ENCODE measurements around the gene ARHGAP18.

The ARHGAP18 gene

DNA sequence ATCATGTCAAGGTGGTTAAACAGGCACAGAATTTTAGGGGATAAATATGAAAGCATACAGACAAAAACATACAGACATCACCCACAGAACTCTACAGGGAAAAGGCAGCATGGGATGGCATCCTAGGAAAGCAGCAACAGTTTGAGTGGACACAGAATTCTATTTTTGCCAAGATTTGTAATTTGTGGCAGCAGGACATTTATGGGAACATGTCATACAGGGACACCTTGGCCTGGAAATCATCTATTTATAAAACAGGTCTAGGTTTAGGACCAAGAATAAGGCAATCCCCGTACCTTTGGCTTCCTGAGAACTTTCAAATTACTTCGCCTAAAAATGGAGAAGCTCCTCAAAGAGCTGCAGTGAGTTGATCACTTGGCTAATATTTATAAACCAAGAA is 17.5 kb downstream of the ARHGAP18 start:
- no peak overlapping the region for H3K27ac ChIP-seq
- DNase-seq (ENCODE audit: low spot score) = no peak
- POLR2A ChIA-PET (ENCODE audit: low non-redundant PET) = no interaction called here
- TF ChIP-seq, protein P1, sequence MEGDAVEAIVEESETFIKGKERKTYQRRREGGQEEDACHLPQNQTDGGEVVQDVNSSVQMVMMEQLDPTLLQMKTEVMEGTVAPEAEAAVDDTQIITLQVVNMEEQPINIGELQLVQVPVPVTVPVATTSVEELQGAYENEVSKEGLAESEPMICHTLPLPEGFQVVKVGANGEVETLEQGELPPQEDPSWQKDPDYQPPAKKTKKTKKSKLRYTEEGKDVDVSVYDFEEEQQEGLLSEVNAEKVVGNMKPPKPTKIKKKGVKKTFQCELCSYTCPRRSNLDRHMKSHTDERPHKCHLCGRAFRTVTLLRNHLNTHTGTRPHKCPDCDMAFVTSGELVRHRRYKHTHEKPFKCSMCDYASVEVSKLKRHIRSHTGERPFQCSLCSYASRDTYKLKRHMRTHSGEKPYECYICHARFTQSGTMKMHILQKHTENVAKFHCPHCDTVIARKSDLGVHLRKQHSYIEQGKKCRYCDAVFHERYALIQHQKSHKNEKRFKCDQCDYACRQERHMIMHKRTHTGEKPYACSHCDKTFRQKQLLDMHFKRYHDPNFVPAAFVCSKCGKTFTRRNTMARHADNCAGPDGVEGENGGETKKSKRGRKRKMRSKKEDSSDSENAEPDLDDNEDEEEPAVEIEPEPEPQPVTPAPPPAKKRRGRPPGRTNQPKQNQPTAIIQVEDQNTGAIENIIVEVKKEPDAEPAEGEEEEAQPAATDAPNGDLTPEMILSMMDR (conservative IDR thresholded peaks at IDR 0.05; ENCODE audit: low read depth) = no peak
- CTCF ChIA-PET = no interaction called here

GRCh38 chr6:129691709-129692108 is 18.3 kb downstream of the ARHGAP18 start:
- DNase-seq (ENCODE audit: low spot score) = no peak
- no peak overlapping the region; the same call in 1 of the 2 replicates for H3K27ac ChIP-seq
- CTCF ChIA-PET = no interaction called here
- TF ChIP-seq, protein P1 (conservative IDR thresholded peaks at IDR 0.05; ENCODE audit: low read depth) = no peak
- POLR2A ChIA-PET (ENCODE audit: low non-redundant PET) = no interaction called here

- H3K27ac ChIP-seq = no peak overlapping the region
- ChIA-PET POLR2A (ENCODE audit: low non-redundant PET) (no interaction called here), CTCF (no interaction called here)
- no peak for DNase-seq (ENCODE audit: low spot score)
- TF ChIP-seq, protein P1 (conservative IDR thresholded peaks at IDR 0.05; ENCODE audit: low read depth) = no peak
Measured at GRCh38 chr6:129691043-129691640, 18.8 kb downstream of the ARHGAP18 start.

GRCh38 chr6:129686941-129687627 is 22.9 kb downstream of the ARHGAP18 start:
- POLR2A ChIA-PET (ENCODE audit: low non-redundant PET) = no interaction called here
- no peak for DNase-seq (ENCODE audit: low spot score)
- TF ChIP-seq, protein P1 (conservative IDR thresholded peaks at IDR 0.05; ENCODE audit: low read depth) = no peak
- CTCF ChIA-PET = interaction anchor here (0.7 kb wide), 1 partner anchor 334 kb away, joined by 3 read pairs; no protein-coding TSS in a partner anchor
- peak overlapping the region; percentile 65; the same call in 1 of the 2 replicates for H3K27ac ChIP-seq

DNA sequence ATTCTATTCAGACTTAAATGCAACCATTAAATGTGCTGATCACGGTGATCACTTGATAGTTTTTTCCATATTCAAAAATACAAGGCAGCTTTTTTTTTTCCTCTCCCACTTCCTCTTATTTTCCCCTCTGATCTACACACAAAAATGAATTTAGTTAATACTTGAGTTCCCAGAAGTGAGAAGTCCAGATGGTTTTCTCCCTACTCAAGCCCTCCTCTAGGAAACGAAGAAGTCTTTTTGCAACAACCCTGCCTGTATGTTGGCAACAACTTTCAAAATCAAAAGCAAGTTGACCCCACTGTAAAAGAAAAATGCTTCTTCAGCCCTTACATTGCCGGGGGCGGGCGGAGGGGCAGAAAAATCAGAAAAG is 24.3 kb downstream of the ARHGAP18 start:
- TF ChIP-seq, protein P1 (conservative IDR thresholded peaks at IDR 0.05; ENCODE audit: low read depth) = no peak
- CTCF ChIA-PET = no interaction called here
- POLR2A ChIA-PET (ENCODE audit: low non-redundant PET) = no interaction called here

DNA sequence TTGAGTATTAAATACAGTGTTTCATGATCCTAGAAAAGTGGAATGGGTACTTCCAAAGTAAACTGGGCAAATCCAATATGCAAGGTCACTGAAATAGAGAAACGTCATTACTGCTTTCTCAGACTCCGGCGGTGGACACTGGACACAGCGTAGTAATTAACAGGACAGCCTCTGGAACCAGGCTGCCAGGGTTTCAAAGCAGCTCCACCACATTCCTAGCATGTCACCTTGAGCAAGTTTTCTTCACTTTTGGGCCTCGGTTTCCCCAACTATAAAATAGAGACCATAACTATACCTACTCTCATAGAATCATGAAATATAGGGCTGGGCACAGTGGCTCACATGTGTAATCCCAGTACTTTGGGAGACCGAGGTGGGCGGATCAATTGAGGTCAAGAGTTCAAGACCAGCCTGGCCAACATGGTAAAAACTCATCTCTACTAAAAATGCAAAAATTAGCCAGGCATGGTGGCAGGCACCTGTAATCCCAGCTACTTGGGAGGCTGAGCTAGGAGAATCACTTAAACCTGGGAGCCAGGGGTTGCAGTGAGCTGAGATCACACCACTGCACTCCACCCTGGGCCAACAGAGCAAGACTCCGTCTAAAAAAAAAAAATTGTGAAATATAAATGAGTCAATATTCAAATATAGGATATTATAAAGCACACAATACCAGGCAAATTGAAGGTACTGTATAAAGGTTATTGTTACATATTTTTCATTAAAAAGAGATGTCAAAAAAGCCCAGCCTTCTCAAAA is 24.9 kb downstream of the ARHGAP18 start:
- TF ChIP-seq, protein P1 (conservative IDR thresholded peaks at IDR 0.05; ENCODE audit: low read depth) = no peak
- no peak for DNase-seq (ENCODE audit: low spot score)
- CTCF ChIA-PET = interaction anchor here (0.7 kb wide), 1 partner anchor 411 kb away, joined by 3 read pairs; no protein-coding TSS in a partner anchor
- POLR2A ChIA-PET (ENCODE audit: low non-redundant PET) = no interaction called here
- peak overlapping the region; percentile 67 for H3K27ac ChIP-seq

More for the DNA sequence above, 24.3 kb downstream of the ARHGAP18 start:
- DNase-seq (ENCODE audit: low spot score) = no peak
- no peak overlapping the region; the same call in 1 of the 2 replicates for H3K27ac ChIP-seq

All from RWPE1 (cell line).